ENCODE measurements around the gene IGLL5. TPM values are rescaled to one million over a fixed set of nuclear protein-coding genes. Genes with fewer than 3 reads are reported as not detected.

Gene IGLL5
- total and polyA plus RNA-seq, 12 donors, result 0.26 to 4.4 (median 0.71) TPM; not detected in 5

DNA sequence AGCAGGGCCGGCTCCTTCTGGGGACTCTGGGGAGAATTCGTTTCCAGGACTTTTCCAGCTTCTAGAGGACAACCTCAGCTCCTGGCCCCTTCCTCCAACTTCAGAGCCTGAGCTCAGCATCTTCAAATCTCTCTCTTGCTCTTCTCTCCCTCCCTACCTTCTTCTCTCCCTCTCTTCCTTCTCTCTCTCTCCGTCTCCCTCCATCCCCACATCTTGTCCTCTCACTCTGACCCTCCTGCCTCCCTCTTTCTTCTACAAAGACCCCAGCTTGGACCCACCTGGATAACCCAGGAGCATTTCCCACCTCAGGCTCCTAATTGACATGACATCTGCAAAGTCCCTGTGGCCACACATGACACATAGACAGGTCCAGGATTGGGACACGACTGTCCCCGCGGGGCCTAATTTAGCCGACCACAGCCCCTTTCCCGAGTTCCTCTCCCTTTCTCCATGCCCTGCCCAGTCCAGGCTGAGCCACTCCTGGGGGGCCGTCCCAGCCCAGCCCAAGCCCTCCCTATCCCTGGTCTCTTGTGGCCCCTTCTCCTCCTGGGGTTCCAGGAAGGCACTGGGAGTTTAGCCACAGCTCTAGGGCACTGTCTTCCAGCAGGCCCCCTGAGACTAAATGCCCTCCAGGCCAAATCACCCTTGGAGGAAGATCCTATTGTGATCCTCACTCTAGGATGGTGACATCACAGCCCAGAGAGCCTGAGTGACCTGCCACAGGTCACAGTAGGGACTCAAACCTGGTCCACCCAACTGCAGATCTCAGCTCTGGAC, 36.9 kb downstream of the IGLL5 start:
- TF ChIP-seq, protein P1, sequence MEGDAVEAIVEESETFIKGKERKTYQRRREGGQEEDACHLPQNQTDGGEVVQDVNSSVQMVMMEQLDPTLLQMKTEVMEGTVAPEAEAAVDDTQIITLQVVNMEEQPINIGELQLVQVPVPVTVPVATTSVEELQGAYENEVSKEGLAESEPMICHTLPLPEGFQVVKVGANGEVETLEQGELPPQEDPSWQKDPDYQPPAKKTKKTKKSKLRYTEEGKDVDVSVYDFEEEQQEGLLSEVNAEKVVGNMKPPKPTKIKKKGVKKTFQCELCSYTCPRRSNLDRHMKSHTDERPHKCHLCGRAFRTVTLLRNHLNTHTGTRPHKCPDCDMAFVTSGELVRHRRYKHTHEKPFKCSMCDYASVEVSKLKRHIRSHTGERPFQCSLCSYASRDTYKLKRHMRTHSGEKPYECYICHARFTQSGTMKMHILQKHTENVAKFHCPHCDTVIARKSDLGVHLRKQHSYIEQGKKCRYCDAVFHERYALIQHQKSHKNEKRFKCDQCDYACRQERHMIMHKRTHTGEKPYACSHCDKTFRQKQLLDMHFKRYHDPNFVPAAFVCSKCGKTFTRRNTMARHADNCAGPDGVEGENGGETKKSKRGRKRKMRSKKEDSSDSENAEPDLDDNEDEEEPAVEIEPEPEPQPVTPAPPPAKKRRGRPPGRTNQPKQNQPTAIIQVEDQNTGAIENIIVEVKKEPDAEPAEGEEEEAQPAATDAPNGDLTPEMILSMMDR (IDR thresholded peaks at IDR 0.05), result no peak

DNA sequence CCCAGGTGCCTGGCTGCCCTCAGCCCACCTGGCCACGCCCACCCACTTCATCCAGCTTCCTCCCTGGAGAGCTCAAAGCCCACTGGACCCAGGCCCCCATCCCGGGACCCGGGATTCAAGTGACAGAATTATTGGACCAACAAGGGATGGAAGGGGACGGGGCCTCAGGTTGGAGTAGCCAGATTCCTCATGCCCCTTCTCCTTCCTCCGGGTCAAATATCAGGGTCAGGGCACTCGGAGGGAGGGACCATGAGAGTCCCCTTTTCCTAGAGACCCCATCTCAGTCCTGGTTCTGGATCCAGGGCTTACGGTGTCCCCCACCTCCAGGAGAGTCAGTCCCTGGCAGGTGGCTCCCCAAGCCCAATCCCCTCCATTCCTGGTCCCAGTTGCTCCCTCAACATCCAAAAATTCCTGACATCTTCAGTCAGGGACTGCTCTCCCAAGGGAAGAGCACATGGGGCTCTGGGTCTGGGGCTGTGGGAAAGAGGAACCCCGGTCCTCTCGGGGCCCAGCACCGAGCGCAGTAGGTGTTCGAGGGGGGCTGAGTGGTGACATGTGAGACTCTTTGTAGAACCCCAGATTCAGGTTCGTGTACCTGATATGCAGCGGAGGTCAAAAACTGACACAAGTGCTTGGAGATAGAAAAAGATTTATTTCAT, 37.7 kb downstream of the IGLL5 start:
- Histone ChIP-seq H3K4me3 (no peak overlapping the region), H3K9me3 (no peaks in the 10 kb centered on the region), H3K27ac (no peak overlapping the region), H3K27me3 (peaks cover 0 to 26% (median 10%) of the 10 kb centered on the region in 7 donors), H3K36me3 (no peaks in the 10 kb centered on the region), H3K4me1 (peaks cover 0 to 14% (median 2%) of the 10 kb centered on the region in 9 donors)
- ATAC-seq (no peak), DNase-seq (no peak)
- WGBS, 2 donors, result 81 to 84% methylated on average over 14 of the region's 14 CpGs
- intact Hi-C loops (cut with DNase I), result no loop called here
- TF ChIP-seq, protein P1 (IDR thresholded peaks at IDR 0.05), result no peak

More for the DNA sequence above, 36.9 kb downstream of the IGLL5 start:
- DNase-seq, result no peak
- H3K4me3 ChIP-seq, result no peak overlapping the region
- intact Hi-C loops (cut with DNase I), result no loop called here
- 82 to 85% methylated on average over 9 of the region's 9 CpGs for whole genome bisulfite sequencing, 2 donors
- no peak for ATAC-seq
- peaks cover 0 to 14% (median 2%) of the 10 kb centered on the region in 9 donors for H3K4me1 ChIP-seq
- H3K27me3 ChIP-seq, result peaks cover 0 to 26% (median 10%) of the 10 kb centered on the region in 7 donors
- no peaks in the 10 kb centered on the region for H3K9me3 ChIP-seq
- no peaks in the 10 kb centered on the region for H3K36me3 ChIP-seq
- no peak overlapping the region for H3K27ac ChIP-seq

DNA sequence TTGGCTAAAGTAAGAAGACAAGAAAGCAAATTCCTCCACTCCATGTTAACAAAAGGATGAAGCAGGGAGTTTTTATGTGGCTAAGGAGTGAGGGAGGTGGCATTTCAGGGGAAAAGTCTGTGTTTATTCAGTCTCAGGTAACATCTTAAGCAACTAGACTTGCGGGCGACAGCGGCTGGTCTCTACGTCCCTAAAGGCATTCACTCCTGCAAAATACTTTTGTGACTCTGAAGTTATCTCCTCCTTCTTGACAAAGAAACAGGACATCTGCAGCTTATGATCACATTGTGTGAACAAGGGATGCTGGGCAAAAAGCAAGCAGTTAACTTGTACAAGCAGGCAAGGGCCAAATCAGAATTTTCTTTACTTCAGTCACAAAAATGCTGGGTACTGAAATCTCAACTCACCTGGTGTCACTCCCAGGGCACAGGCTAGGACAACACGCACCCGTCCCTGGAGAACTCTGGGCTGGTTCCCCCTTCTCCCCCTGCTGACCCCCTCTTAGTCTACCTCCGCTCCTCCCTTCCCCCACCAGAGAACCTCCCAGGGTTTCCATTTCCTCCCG, 38.3 kb downstream of the IGLL5 start:
- Histone ChIP-seq H3K36me3 (no peaks in the 10 kb centered on the region), H3K4me1 (peaks cover 0 to 14% (median 2%) of the 10 kb centered on the region in 9 donors), H3K9me3 (no peaks in the 10 kb centered on the region), H3K4me3 (no peak overlapping the region), H3K27ac (no peak overlapping the region), H3K27me3 (peaks cover 0 to 30% (median 10%) of the 10 kb centered on the region in 7 donors)
- ATAC-seq, result no peak
- WGBS, 2 donors, result 35 to 48% methylated on average over 8 of the region's 8 CpGs
- TF ChIP-seq, protein P1 (IDR thresholded peaks at IDR 0.05), result no peak
- intact Hi-C loops (cut with DNase I), result no loop called here
- DNase-seq, result no peak

DNA sequence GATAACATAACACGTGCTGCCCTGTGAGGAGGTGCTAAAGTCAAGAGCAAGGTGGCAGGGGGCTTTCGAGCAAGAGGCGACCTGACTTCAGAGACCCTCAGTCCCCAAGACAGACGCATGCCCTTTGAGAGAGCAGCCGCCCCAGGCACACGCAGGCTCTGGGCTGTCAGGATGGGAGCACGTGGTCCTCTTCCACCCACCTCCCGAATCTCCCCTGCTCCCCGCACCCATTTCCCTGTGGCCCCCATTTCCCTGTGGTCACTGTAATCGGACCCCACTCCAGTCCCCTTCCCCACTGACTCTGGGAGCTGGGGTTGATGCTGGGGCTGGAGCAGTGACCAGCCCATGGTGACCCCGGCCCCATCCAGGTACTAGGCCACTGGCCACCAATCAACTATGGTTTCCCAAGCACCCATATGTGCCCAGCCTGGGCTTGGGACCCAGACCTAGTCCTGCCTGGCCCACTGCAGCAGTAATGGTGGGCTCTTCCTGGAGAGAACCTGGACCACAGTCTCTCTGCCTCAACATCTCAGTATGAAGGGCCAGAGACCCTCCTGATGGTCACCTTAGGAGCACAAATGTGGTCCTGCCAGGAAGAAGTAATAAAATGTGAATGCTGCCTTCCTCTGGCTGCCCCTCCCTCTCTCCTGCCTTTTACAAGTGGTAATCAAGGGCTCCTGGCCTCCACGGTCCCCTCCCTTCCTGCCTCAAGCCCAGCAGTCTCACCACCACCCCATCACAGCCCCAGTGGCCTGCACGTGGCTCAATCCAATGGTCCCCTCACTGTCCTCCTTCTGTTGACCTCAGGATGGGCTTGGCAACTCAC, 39.0 kb downstream of the IGLL5 start:
- H3K4me1 ChIP-seq, result peaks cover 0 to 14% (median 2%) of the 10 kb centered on the region in 9 donors
- peaks cover 0 to 31% (median 10%) of the 10 kb centered on the region in 7 donors for H3K27me3 ChIP-seq
- H3K9me3 ChIP-seq, result no peaks in the 10 kb centered on the region
- 56 to 60% methylated on average over 13 of the region's 13 CpGs for WGBS, 2 donors
- DNase-seq, result no peak
- no peaks in the 10 kb centered on the region for H3K36me3 ChIP-seq
- intact Hi-C loops (cut with DNase I), result no loop called here
- H3K27ac ChIP-seq, result no peak overlapping the region
- no peak overlapping the region for H3K4me3 ChIP-seq
- ATAC-seq, result no peak
- TF ChIP-seq, protein P1 (IDR thresholded peaks at IDR 0.05), result no peak

All from heart right ventricle (tissue), 16 donors.